Suprapubic skin (tissue), 3 donors: ENCODE results near the gene NLRX1.

ENCODE experiments used
- POLR2AphosphoS5 ChIP-seq, 3 donors: sonication (generic); formaldehyde crosslinking; IDR thresholded peaks; one replicate each; pipeline ENCODE4 v1.6.1; 2017; ENCODE audit warnings: antibody characterized with exemption in 3 of 3
- TF ChIP-seq, protein P1 (sequence below), 2 donors: fragments of 200-600 bp in 1 of 2; fragments of 450-650 bp in 1 of 2; sonication (generic) in 1 of 2; IDR thresholded peaks; one replicate each; pipeline ENCODE4 v1.5.1; 2016 to 2019; ENCODE audit warnings: antibody characterized with exemption in 2 of 2, mild to moderate bottlenecking in 1 of 2, moderate library complexity in 1 of 2

DNA sequence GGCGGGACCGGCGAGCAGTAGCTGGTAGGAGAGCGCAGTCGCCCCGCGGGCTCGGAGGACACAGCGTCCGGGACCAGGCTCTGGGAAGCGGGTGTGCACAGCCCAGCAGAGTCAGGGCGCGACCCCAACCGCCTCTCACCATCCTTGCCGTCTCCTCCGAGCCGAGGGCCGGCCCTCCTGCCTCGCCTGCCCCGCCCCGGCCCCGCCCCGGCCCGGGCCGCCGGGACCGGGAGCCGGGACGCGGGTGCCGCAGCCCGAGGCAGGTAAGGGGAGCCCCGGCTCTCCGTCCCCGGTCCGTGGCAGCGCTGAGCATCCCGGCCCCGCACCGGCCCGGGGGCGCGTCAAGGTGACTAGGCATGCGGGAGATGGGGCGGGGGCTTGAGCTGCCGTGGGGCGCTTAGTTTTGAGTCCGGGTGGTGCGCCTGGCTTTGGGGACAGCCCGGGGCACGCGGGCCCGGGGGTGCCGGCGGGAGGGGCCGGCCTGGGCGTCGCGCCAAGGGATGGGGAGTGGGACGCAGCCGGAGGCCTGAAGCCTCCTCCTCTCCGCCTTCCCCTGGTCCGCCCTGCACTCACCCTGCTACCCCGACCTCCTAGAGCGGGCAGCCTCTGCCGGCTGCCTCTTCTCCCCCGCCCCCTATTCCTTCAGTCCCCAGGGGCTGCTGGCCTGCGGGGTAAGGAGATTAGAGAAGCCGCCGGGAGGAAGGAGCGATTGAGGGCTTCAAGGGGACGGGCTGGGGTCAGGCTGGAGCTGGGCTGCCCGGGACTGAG is 19.3 kb upstream of the NLRX1 start, which contains the start of gene ABCG4:
- TF ChIP-seq, protein P1, sequence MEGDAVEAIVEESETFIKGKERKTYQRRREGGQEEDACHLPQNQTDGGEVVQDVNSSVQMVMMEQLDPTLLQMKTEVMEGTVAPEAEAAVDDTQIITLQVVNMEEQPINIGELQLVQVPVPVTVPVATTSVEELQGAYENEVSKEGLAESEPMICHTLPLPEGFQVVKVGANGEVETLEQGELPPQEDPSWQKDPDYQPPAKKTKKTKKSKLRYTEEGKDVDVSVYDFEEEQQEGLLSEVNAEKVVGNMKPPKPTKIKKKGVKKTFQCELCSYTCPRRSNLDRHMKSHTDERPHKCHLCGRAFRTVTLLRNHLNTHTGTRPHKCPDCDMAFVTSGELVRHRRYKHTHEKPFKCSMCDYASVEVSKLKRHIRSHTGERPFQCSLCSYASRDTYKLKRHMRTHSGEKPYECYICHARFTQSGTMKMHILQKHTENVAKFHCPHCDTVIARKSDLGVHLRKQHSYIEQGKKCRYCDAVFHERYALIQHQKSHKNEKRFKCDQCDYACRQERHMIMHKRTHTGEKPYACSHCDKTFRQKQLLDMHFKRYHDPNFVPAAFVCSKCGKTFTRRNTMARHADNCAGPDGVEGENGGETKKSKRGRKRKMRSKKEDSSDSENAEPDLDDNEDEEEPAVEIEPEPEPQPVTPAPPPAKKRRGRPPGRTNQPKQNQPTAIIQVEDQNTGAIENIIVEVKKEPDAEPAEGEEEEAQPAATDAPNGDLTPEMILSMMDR (IDR thresholded peaks at IDR 0.05): no peak
- no peak for TF ChIP-seq POLR2AphosphoS5 (IDR thresholded peaks at IDR 0.05)
